ENCODE results near the gene RAE1.

DNA sequence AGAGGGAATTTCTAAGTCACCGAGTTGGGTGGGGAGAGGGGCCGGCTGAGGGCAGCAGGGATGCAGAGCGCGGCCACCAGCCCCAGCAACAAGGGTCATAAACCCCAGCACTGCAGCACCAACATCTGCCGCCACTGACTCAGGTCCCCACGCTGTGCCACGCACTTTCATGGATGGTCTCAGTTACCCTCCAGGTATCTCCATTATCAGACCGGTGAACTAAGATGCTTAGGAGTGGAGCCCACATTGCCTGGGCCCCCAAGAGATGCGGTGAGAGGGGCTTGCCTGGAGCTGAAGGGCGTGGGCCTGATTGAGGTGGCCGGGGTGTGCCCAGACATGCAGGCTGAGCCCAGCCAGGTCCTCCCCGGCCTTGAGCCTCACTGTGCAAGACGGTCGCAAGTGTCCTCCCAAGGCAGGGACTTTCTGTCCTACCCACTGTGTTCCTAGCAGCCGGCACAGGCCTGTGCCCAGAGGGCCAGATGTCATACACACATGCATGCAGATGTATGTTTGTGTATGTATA is 59.4 kb downstream of the RAE1 start:
- no peak for TF ChIP-seq POLR2A (IDR thresholded peaks at IDR 0.05)
- TF ChIP-seq, protein P1, sequence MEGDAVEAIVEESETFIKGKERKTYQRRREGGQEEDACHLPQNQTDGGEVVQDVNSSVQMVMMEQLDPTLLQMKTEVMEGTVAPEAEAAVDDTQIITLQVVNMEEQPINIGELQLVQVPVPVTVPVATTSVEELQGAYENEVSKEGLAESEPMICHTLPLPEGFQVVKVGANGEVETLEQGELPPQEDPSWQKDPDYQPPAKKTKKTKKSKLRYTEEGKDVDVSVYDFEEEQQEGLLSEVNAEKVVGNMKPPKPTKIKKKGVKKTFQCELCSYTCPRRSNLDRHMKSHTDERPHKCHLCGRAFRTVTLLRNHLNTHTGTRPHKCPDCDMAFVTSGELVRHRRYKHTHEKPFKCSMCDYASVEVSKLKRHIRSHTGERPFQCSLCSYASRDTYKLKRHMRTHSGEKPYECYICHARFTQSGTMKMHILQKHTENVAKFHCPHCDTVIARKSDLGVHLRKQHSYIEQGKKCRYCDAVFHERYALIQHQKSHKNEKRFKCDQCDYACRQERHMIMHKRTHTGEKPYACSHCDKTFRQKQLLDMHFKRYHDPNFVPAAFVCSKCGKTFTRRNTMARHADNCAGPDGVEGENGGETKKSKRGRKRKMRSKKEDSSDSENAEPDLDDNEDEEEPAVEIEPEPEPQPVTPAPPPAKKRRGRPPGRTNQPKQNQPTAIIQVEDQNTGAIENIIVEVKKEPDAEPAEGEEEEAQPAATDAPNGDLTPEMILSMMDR (IDR thresholded peaks at IDR 0.05) = no peak

Data from lower leg skin (tissue), 3 donors.